DND-41 (cell line): ENCODE measurements around the gene ANO6.

Source experiments
- ATAC-seq: fragments of 200-7000 bp; cut with Tn5 transposase; 3 replicates; pipeline ENCODE4 v1.9.1; 2021; ENCODE audit warnings: low read depth; ENCODE audit not compliant: insufficient read depth
- DNase-seq: peaks from one replicate; pipeline ENCODE4 v3.0.0-alpha.2; 2020
- H2AFZ ChIP-seq: 2 replicates; pipeline ENCODE4 v1.6.0; 2012; ENCODE audit warnings: low read depth, low read length
- H3K27ac ChIP-seq: 2 replicates; pipeline ENCODE4 v1.5.1; 2012; ENCODE audit warnings: low read length, inconsistent platforms
- H3K27me3 ChIP-seq: fragments of 200-600 bp; sonication (generic); 2 replicates; pipeline ENCODE4 v1.6.0; 2012; ENCODE audit warnings: low read length, mild to moderate bottlenecking, inconsistent platforms; ENCODE audit not compliant: insufficient read depth, poor library complexity
- H3K36me3 ChIP-seq: 2 replicates; pipeline ENCODE4 v1.5.1; 2012; ENCODE audit warnings: low read length, inconsistent platforms; ENCODE audit not compliant: insufficient read depth
- H3K4me1 ChIP-seq: 2 replicates; pipeline ENCODE4 v1.5.1; 2012; ENCODE audit warnings: mild to moderate bottlenecking, low read length; ENCODE audit not compliant: insufficient read depth
- H3K4me2 ChIP-seq: 2 replicates; pipeline ENCODE4 v1.6.0; 2012; ENCODE audit warnings: mild to moderate bottlenecking, moderate library complexity, low read length, inconsistent platforms; ENCODE audit not compliant: insufficient read depth
- H3K4me3 ChIP-seq, 2 experiments: fragments of 200-600 bp in 1 of 2; shearing (Covaris generic) in 1 of 2; 2 replicates each; pipeline ENCODE4 v1.5.1; 2012 to 2016; ENCODE audit warnings: inconsistent platforms in 2 of 2, low read length in 2 of 2, mild to moderate bottlenecking in 2 of 2, low read depth in 1 of 2, moderate library complexity in 1 of 2
- H3K79me2 ChIP-seq: 2 replicates; pipeline ENCODE4 v1.6.0; 2012; ENCODE audit warnings: low read length, inconsistent platforms; ENCODE audit not compliant: insufficient read depth
- H3K9ac ChIP-seq: 2 replicates; pipeline ENCODE4 v1.6.0; 2012; ENCODE audit warnings: low read depth, mild to moderate bottlenecking, inconsistent platforms, low read length, moderate library complexity
- H3K9me3 ChIP-seq: 2 replicates; pipeline ENCODE4 v1.5.1; 2012; ENCODE audit warnings: low read length, moderate library complexity, mild to moderate bottlenecking, inconsistent platforms; ENCODE audit not compliant: insufficient read depth, severe bottlenecking
- H4K20me1 ChIP-seq: 2 replicates; pipeline ENCODE4 v1.6.0; 2012; ENCODE audit warnings: low read length; ENCODE audit not compliant: insufficient read depth
- CTCF ChIP-seq: IDR thresholded peaks from 2 replicates; pipeline ENCODE4 v1.5.1; 2012; ENCODE audit warnings: borderline replicate concordance, low read length, moderate library complexity, mild to moderate bottlenecking; ENCODE audit not compliant: poor library complexity, severe bottlenecking; ENCODE audit errors: extremely low read depth
- EZH2 ChIP-seq: IDR thresholded peaks from 3 replicates; pipeline ENCODE4 v1.6.1; 2012; ENCODE audit warnings: borderline replicate concordance, low read depth, mild to moderate bottlenecking, moderate library complexity, low read length, inconsistent platforms; ENCODE audit not compliant: severe bottlenecking

Gene ANO6

GRCh38 chr12:45302621-45303369 is 86.9 kb downstream of the ANO6 start:
- Histone ChIP-seq H3K27ac (no peak overlapping the region), H3K79me2 (peaks cover 9% of the 10 kb centered on the region; the same call in 1 of the 2 replicates), H3K27me3 (no peaks in the 10 kb centered on the region), H4K20me1 (no peaks in the 10 kb centered on the region; the same call in 1 of the 2 replicates), H3K4me1 (no peaks in the 10 kb centered on the region), H3K9me3 (no peaks in the 10 kb centered on the region), H3K36me3 (peaks cover 20% of the 10 kb centered on the region), H3K9ac (no peak overlapping the region), H2AFZ (no peak overlapping the region), H3K4me3 (no peak overlapping the region), H3K4me2 (no peak overlapping the region)
- TF ChIP-seq CTCF (no peak), EZH2 (no peak)
- no peak for ATAC-seq
- no peak for DNase-seq

GRCh38 chr12:45303945-45304344 is 88.0 kb downstream of the ANO6 start:
- Histone ChIP-seq H3K4me1 (no peaks in the 10 kb centered on the region), H3K9me3 (no peaks in the 10 kb centered on the region), H3K27ac (no peak overlapping the region), H3K36me3 (peaks cover 20% of the 10 kb centered on the region), H3K79me2 (peaks cover 9% of the 10 kb centered on the region; the same call in 1 of the 2 replicates), H3K9ac (no peak overlapping the region), H3K4me2 (no peak overlapping the region), H2AFZ (no peak overlapping the region), H3K27me3 (no peaks in the 10 kb centered on the region), H3K4me3 (no peak overlapping the region), H4K20me1 (no peaks in the 10 kb centered on the region; the same call in 1 of the 2 replicates)
- DNase-seq (no peak), ATAC-seq (no peak)
- no peak for TF ChIP-seq EZH2
- no peak for TF ChIP-seq CTCF

- Histone ChIP-seq H3K27ac (no peak overlapping the region), H4K20me1 (no peaks in the 10 kb centered on the region), H3K9ac (no peak overlapping the region), H2AFZ (no peak overlapping the region), H3K27me3 (no peaks in the 10 kb centered on the region), H3K36me3 (peaks cover 20% of the 10 kb centered on the region), H3K4me1 (no peaks in the 10 kb centered on the region), H3K9me3 (no peaks in the 10 kb centered on the region), H3K4me2 (no peak overlapping the region), H3K4me3 (no peak overlapping the region), H3K79me2 (peaks cover 5% of the 10 kb centered on the region)
- no peak for DNase-seq
- TF ChIP-seq EZH2 (no peak), CTCF (no peak)
- ATAC-seq = no peak
Observed at GRCh38 chr12:45304514-45305178, 88.8 kb downstream of the ANO6 start.
